K562 (cell line): ENCODE results near the gene XYLB.

Experiments used
- UBTF ChIP-seq, 2 experiments: IDR thresholded peaks; 2 replicates each; pipeline ENCODE4 v1.6.1; 2012; ENCODE audit warnings: improper control_type of control experiment in 2 of 2, low read depth in 2 of 2, low read length in 2 of 2, borderline replicate concordance in 1 of 2
- ZNF57 ChIP-seq: fragments of 450-650 bp; formaldehyde crosslinking; IDR thresholded peaks from 2 replicates; pipeline ENCODE4 v1.4.0; 2020; ENCODE audit warnings: mild to moderate bottlenecking, moderate library complexity

- TF ChIP-seq UBTF (IDR thresholded peaks at IDR 0.05; ENCODE audit: borderline replicate concordance in 1 of 2, low read depth in 2 of 2, low read length in 2 of 2) (no peak), ZNF57 (CRISPR knock-in tag) (no peak)
Observed at GRCh38 chr3:38332201-38332600, 14.4 kb upstream of the XYLB start.
